HepG2 (cell line): Measurements from ENCODE around the gene PLXDC2. TPM values are rescaled to one million over a fixed set of nuclear protein-coding genes. Genes with fewer than 3 reads are reported as not detected.
"Not testable (repeated sequence)": the region's sequence is repeated elsewhere in the genome, so short reads cannot be mapped to it uniquely, and the experiment has no call there.

Source experiments
- ATAC-seq: fragments of 200-7000 bp; cut with Tn5 transposase; 3 replicates; pipeline ENCODE4 v1.9.1; 2020; ENCODE audit warnings: mild to moderate bottlenecking, moderate library complexity
- BruUV-seq: library from RNA; stranded (reverse); fragments of 400-500 nt; replicated peaks from 2 replicates; lab custom pipeline; 2021; lab: Mats Ljungman, UMichigan
- CTCF ChIA-PET: fragments of 300-600 bp; formaldehyde crosslinking; extraction: SDS; loops from one replicate; lab custom pipeline; 2021; ENCODE audit warnings: low total read pairs, inconsistent platforms, low intra/inter-chr PET ratio; lab: Yijun Ruan, JAX
- POLR2A ChIA-PET: fragments of 350-600 bp; sonication (Branson Sonifier 250); formaldehyde crosslinking; loops from one replicate; lab custom pipeline; 2020; ENCODE audit warnings: antibody characterized with exemption, inconsistent platforms; lab: Yijun Ruan, JAX
- DNase-seq: peaks from one replicate; pipeline ENCODE4 v3.0.0-alpha.2; 2015; ENCODE audit warnings: low spot score
- FAIRE-seq: peaks from 3 replicates; lab custom pipeline; 2011; peaks lifted over from hg19 to GRCh38; lab: Jason Lieb, UNC
- H2AFZ ChIP-seq: one replicate; pipeline ENCODE4 v1.6.1; 2011; ENCODE audit warnings: low read length, inconsistent platforms
- H3K27ac ChIP-seq: fragments of 300-600 bp; 3 replicates; pipeline ENCODE4 v1.8.0; 2011; ENCODE audit warnings: mixed run types, mild to moderate bottlenecking, mixed read lengths, low read length, inconsistent platforms; ENCODE audit not compliant: insufficient read depth; ENCODE audit errors: extremely low read length
- H3K27me3 ChIP-seq, 2 experiments: fragments of 200-600 bp in 1 of 2; 2 replicates in 1 of 2; 3 replicates in 1 of 2; pipeline versions ENCODE4 v1.6.0 to v1.8.0; 2011; ENCODE audit warnings: low read length in 2 of 2, mild to moderate bottlenecking in 2 of 2, moderate library complexity in 2 of 2, inconsistent platforms in 1 of 2; ENCODE audit not compliant: insufficient read depth in 2 of 2, control insufficient read depth in 1 of 2
- H3K36me3 ChIP-seq, 2 experiments: fragments of 200-600 bp in 1 of 2; replicated peaks in 1 of 2; 2 replicates in 1 of 2; 3 replicates in 1 of 2; pipeline versions ENCODE4 v1.5.1 to v1.8.0; 2011; ENCODE audit warnings: low read length in 2 of 2, inconsistent platforms in 1 of 2; ENCODE audit not compliant: insufficient read depth in 2 of 2, control insufficient read depth in 1 of 2
- H3K4me1 ChIP-seq: 2 replicates; pipeline ENCODE4 v1.5.1; 2012; ENCODE audit warnings: low read length, inconsistent platforms; ENCODE audit not compliant: insufficient read depth
- H3K4me2 ChIP-seq: 2 replicates; pipeline ENCODE4 v1.6.0; 2011; ENCODE audit warnings: low read depth, low read length, inconsistent platforms
- H3K4me3 ChIP-seq, 3 experiments: fragments of 200-600 bp in 1 of 3; sonication (generic), shearing (Covaris generic) in 1 of 3; replicated peaks in 1 of 3; 2 replicates each; pipeline ENCODE4 v1.5.1; 2011 to 2016; ENCODE audit warnings: low read length in 3 of 3, inconsistent platforms in 2 of 3, low read depth in 2 of 3, mild to moderate bottlenecking in 2 of 3, control low read depth in 1 of 3, mixed read lengths in 1 of 3; ENCODE audit not compliant: insufficient read depth in 1 of 3
- H3K79me2 ChIP-seq: one replicate; pipeline ENCODE4 v1.6.1; 2011; ENCODE audit warnings: low read length, inconsistent platforms; ENCODE audit not compliant: insufficient read depth
- H3K9ac ChIP-seq: 2 replicates; pipeline ENCODE4 v1.6.0; 2011; ENCODE audit warnings: mild to moderate bottlenecking, low read depth, low read length, inconsistent platforms; ENCODE audit not compliant: insufficient read depth
- H3K9me3 ChIP-seq: 2 replicates; pipeline ENCODE4 v1.5.1; 2012; ENCODE audit warnings: mild to moderate bottlenecking, low read length
- H4K20me1 ChIP-seq: 2 replicates; pipeline ENCODE4 v1.6.0; 2011; ENCODE audit warnings: inconsistent platforms, mild to moderate bottlenecking, low read length, moderate library complexity; ENCODE audit not compliant: insufficient read depth
- THAP7 ChIP-seq: sonication (generic); formaldehyde crosslinking; IDR thresholded peaks from 2 replicates; pipeline ENCODE4 v1.8.1; 2023; ENCODE audit warnings: mild to moderate bottlenecking, missing genetic modification reagents
- ZNF567 ChIP-seq: sonication (generic); formaldehyde crosslinking; IDR thresholded peaks from 2 replicates; pipeline ENCODE4 v1.8.1; 2023; ENCODE audit warnings: mild to moderate bottlenecking, missing genetic modification reagents, borderline replicate concordance
- WGBS: methylation state at CpG from one replicate; pipeline ENCODE4 v1.1.6; 2017; ENCODE audit warnings: low lambda C conversion rate; 5-methylcytosine and 5-hydroxymethylcytosine counted together
- in situ Hi-C: cut with HindIII; loops from 2 replicates; pipeline ENCODE4 v1.10.0; 2017; ENCODE audit warnings: low pct_unique_long_range_greater_than_20kb; ENCODE audit not compliant: extremely low pct_ligation_motif_present
- intact Hi-C: fragments of 100-400 bp; cut with micrococcal nuclease; formaldehyde crosslinking; loops from one replicate; pipeline ENCODE4 v1.10.0; 2022; ENCODE audit not compliant: unreplicated experiment
- polyA plus RNA-seq, 8 experiments: library from polyadenylated mRNA; depleted of rRNA in 3 of 8; stranded (reverse) in 7 of 8; unstranded in 1 of 8; fragments of >200 nt; fragmentation: Illumina TruSeq in 4 of 8; extraction: Trizol in 4 of 8; gene quantifications; 2 replicates each; pipeline versions ENCODE4 v1.2.1 to v1.2.3, GENCODE V29; 2011 to 2016; ENCODE audit warnings: low read depth in 4 of 8, missing spikeins in 1 of 8, mixed read lengths in 1 of 8; ENCODE audit not compliant: insufficient read depth in 1 of 8
- total RNA-seq, 5 experiments: library from RNA; depleted of rRNA; stranded (reverse); fragments of >200 nt; fragmentation: Illumina TruSeq; extraction: Trizol; gene quantifications; 2 replicates each; pipeline ENCODE4 v1.2.3, GENCODE V29; 2016; ENCODE audit warnings: low read depth in 1 of 5
- TF ChIP-seq, protein P1 (sequence below): sonication (generic); formaldehyde crosslinking; IDR thresholded peaks from 2 replicates; pipeline ENCODE4 v1.4.0; 2020; ENCODE audit warnings: mild to moderate bottlenecking, missing genetic modification reagents

PLXDC2 gene
- total and polyA plus RNA-seq, 2 of the 13 experiments (the other 11 are each of a cell fraction or from before 2014, with no cell fraction given): 2.1 to 2.4 TPM

DNA sequence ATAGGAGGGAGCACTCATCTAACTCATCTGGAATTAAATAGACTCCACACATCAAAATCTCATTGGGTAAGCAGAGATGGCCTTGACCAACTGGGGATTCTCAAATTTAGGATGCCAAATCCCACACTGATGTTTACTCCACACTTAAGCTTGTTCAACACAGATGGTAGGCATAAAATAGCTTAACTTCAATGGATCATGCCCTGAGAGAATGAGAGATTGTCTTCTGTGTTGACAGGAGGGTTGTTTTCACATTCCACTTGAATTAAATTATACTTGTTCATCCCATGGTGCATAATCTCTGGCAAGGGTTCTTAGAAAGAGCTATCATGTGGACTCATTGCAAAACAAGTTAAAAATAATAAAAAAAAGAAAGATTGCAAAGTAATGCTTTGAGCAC lies 391.4 kb downstream of the PLXDC2 start:
- no TSS peak for BruUV-seq
- in situ Hi-C loops (no loop called here), intact Hi-C loops (no loop called here)
- Histone ChIP-seq H3K4me3 (no peak overlapping the region), H3K9me3 (peaks cover 8% of the 10 kb centered on the region; the same call in 1 of the 2 replicates), H3K36me3 (no peaks in the 10 kb centered on the region), H3K79me2 (no peaks in the 10 kb centered on the region), H3K4me1 (no peaks in the 10 kb centered on the region), H3K27ac (no peak overlapping the region), H4K20me1 (no peaks in the 10 kb centered on the region), H2AFZ (no peak overlapping the region), H3K27me3 (no peaks in the 10 kb centered on the region), H3K4me2 (no peak overlapping the region), H3K9ac (no peak overlapping the region)
- no peak for DNase-seq
- FAIRE-seq: no peak
- no peak for TF ChIP-seq THAP7 (CRISPR knock-in tag)
- TF ChIP-seq, protein P1, sequence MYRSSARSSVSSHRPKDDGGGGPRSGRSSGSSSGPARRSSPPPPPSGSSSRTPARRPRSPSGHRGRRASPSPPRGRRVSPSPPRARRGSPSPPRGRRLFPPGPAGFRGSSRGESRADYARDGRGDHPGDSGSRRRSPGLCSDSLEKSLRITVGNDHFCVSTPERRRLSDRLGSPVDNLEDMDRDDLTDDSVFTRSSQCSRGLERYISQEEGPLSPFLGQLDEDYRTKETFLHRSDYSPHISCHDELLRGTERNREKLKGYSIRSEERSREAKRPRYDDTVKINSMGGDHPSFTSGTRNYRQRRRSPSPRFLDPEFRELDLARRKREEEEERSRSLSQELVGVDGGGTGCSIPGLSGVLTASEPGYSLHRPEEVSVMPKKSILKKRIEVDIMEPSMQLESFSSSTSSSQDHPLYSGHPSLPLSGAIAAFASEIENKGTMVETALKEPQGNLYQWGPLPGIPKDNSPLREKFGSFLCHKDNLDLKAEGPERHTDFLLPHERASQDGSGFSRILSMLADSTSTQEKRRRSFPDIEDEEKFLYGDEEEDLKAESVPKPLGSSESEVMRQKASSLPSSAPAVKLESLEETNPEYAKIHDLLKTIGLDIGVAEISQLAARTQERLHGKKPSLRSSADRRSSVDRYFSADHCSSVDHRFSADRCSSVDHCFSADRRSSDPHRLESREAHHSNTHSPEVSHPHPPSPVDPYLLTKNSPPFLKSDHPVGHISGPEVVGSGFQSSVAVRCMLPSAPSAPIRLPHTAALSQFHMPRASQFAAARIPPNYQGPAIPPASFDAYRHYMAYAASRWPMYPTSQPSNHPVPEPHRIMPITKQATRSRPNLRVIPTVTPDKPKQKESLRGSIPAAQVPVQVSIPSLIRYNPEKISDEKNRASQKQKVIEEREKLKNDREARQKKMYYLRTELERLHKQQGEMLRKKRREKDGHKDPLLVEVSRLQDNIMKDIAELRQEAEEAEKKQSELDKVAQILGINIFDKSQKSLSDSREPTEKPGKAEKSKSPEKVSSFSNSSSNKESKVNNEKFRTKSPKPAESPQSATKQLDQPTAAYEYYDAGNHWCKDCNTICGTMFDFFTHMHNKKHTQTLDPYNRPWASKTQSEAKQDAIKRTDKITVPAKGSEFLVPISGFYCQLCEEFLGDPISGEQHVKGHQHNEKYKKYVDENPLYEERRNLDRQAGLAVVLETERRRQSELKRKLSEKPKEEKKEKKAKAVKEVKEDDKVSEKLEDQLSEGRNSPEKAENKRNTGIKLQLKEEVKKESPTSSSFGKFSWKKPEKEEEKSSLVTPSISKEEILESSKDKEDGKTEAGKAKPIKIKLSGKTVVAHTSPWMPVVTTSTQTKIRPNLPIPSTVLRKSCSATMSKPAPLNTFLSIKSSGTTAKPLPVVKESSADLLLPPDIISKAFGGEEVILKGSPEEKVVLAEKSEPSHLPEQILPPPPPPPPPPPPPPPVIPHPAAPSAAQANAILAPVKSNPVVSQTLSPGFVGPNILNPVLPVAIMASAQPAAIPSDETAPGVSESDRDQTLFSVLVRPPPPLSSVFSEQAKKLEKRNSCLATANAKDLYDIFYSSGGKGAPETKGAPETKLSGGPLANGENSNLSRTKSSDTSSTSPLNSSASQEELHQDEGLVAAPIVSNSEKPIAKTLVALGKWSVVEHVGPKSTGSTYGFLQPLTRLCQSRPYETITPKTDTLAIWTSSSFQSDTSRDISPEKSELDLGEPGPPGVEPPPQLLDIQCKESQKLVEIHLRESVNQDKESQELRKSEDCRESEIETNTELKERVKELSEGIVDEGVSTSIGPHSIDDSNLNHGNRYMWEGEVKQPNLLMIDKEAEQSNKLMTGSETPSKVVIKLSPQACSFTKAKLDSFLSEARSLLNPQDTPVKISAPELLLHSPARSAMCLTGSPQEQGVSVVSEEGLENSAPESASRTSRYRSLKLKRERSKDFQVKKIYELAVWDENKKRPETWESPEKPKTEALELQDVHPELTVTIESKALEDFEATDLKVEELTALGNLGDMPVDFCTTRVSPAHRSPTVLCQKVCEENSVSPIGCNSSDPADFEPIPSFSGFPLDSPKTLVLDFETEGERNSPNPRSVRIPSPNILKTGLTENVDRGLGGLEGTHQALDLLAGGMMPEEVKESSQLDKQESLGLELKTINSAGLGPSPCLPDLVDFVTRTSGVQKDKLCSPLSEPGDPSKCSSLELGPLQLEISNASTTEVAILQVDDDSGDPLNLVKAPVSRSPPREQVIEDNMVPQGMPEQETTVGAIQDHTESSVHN: no peak
- TF ChIP-seq ZNF567 (CRISPR knock-in tag): no peak
- CTCF ChIA-PET: no interaction called here
- ATAC-seq: no peak
- POLR2A ChIA-PET: no interaction called here

- H3K4me2 ChIP-seq, in situ Hi-C loops, DNase-seq, POLR2A ChIA-PET, H2AFZ ChIP-seq, intact Hi-C loops, FAIRE-seq, H3K27ac ChIP-seq, H4K20me1 ChIP-seq, H3K4me3 ChIP-seq, H3K36me3 ChIP-seq, ATAC-seq, H3K27me3 ChIP-seq, BruUV-seq, H3K9me3 ChIP-seq, H3K79me2 ChIP-seq, H3K4me1 ChIP-seq, CTCF ChIA-PET, H3K9ac ChIP-seq: not testable (repeated sequence)
- WGBS: 65% methylated on average over 7 of the region's 7 CpGs
Observed at GRCh38 chr10:20209098-20209497, 392.9 kb downstream of the PLXDC2 start.
